Fibroblast of skin of right biceps (primary cell): ENCODE measurements around the gene ASAP3.
A peak's percentile ranks its signal among the peaks of the same experiment; 100 is the strongest.

Experiments used
- DNase-seq: peaks from one replicate; pipeline ENCODE4 v3.0.0-alpha.2; 2013

The ASAP3 gene

DNA sequence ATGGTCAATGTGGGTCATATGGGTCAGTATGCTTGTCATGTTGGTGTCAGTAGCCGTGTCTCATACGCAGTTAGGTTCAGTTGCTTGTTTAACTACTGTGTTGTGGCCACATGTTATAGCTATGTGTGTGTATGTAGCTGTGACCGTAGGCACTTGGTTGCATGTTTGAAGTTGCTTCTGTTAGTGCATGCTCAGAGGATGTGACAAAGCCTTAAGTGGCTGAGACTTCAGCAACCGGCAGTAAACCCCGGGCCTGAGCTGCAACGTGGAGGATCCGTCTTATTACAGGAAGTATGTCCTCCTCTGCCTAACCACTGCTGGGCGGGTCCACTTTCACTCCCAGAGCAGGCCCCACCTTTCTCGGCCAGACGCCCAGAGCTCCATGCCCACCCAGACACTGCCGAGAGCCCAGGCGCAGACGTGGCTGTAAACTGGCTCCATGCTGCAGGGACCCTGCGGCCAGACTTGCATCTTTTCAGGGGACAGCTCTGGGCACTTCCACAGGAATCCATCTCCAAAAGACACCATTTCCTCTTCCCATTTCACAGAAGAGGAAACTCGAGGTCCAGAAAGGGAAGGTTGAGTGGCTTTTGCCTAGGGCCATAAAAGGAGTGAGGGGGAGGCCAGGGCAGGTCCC, 61.6 kb downstream of the ASAP3 start:
- peak; percentile 87 for DNase-seq

- DNase-seq: peak; percentile 55
These were observed 62.2 kb downstream of the ASAP3 start for GRCh38 chr1:23421753-23422240.

GRCh38 chr1:23421343-23421742, 62.6 kb downstream of the ASAP3 start:
- no peak for DNase-seq

DNA sequence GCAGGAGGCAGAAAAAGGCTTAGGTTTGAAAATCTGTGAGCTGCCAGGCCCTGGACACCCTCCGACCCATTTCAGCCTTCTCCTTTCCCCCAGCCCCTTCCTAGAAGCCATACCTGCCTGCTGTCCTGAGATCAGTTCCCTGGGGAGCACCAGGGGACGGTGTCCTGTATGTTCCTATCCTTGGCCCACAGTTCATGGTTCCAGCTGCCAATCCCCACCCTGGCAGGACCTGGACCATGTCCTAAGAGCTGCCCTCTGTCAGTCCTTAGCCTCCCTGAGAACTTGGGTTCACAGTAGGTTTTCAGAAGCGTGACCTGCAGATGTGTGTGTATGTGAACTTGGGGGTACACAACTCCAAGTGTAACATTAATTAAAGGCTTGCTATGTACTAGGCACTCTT, 63.2 kb downstream of the ASAP3 start:
- DNase-seq: no peak

DNA sequence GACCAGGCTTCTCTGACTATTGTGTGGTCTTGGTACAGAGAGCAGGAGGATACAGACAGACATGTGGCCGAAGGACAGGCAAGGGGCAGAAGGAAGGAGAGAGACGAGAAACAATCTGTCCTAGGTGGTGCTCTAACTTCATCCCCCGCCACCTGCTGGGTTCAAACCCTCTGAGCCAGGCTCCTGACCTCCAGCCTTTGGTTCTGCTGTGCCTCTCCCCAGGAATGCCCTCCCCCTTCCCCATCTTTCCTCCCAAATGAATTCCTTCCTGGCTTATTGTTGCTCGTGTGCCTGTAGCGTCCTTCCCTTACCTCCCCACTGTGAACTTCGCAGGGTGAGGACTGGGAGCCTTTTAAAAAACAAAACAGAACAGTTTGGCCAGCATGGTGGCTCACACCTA, 64.8 kb downstream of the ASAP3 start:
- DNase-seq: no peak

GRCh38 chr1:23417570-23417969, 66.4 kb downstream of the ASAP3 start:
- DNase-seq: peak; percentile 51

DNA sequence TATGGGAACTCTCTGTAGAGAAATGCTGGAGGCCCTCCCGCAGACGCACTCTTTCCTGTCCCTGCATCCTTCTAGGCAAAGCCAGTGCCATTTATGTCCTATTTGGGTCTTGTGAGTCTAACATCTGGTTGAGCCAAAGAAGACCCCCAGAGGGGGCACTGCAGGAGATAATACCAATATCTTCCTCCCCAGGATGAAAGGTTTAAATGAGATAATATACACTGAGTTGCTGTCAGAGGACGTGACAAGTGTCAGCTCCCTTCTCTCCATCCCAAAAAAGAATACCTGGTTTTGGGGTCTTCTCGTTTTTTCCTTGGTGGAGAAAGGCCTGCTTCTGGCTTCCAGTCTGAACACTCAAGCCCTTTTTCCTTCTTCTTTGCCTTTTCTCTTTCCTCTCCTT, 67.0 kb downstream of the ASAP3 start:
- DNase-seq: no peak

GRCh38 chr1:23408797-23409290, 75.1 kb downstream of the ASAP3 start:
- DNase-seq: no peak

DNA sequence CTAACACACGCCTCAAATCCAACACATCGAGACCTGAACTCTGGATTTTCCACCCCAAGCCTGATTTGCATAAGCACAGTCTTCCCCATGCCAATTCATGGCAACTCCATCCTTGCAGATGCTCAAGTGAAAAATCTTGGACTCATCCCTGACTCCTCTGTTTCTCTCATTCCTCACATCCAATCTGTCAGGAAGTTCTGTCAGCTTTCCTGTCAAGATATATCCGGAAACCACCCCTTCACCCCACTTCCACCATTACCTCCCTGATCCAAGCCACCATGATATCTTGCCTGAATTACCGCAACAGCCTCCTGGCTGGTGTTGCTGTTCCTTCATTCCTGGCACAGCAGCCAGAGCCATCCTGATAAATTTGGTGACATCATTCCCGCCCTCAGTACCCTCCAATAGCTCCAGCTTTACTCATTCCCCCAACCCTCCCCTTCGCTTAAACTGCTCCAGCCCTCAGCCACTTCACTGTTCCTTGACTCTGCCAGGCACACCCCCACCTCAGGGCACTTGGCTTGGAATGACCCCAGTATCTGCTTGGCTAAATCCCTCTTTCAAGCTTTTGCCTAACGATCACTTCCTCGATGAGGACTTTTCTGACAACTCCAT, 76.9 kb downstream of the ASAP3 start:
- DNase-seq: no peak

- DNase-seq: no peak
These were observed 78.0 kb downstream of the ASAP3 start for GRCh38 chr1:23405946-23406345.

DNA sequence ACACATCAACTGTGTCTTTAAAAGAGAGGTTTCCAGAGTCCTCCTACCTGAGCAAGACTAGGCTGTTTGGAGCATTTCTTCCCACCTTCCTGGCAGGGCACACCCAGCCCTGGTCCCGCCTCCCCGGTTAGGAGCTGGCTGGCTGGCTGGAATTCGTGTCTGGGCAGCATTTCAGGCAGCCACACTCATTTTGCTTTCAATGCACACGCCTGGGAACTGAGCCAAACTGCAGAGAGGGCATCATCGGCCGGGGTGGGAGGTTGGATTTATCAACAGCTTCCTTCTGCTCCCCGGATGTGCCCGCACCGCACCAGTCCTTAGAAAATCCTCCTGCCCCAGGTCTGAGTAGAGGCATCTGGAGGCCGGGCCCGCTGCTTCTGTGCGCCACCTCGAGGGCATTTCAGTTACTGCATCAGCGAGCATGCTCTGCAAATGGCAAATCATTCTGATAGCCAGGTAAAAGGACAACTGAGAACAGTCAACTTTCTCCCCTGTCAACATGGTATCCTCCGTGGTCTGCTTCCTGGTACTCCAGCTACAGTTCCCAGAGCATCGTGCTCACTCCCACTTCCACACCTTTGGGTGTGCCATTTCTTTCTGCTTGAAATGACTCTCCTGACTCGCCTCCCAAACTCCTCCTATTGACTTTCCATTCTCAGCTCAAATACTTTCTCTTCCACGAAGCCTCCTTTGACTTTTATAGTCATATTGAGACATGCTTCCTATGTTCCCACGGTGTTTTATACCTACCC, 80.1 kb downstream of the ASAP3 start:
- DNase-seq: peak; percentile 93

DNA sequence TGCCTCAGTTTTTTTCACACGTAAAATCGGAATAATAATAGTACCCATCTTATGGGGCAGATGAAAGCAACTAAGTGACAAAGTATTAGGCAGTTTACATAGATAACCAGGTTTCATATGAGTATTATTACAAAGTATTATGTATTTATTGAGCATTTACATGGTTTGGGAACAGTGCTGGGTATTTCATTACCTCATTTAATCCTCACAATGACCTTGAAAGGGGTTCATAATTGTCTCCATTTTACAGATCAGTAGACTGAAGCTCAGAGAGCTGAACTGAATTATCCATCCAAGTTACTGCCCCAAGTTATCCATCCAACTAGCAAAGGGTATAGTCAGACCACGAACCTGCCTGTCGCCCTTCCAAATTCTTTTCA, 80.6 kb downstream of the ASAP3 start:
- no peak for DNase-seq

DNA sequence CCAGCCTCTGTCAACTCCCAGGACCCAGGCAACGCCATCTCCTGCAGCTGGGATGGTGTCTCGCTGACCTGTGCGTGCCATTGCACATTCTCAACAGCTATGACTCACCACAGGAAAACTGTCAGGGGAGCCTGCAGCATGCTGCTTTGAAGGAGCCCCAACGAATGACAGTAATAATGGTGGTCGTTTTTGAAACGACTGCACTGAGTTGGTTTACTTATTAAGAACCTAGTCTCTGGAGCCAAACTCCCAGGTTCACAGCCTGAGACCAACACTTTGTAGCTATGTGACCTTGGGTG, 81.0 kb downstream of the ASAP3 start:
- DNase-seq: peak; percentile 81

- DNase-seq: no peak
These were observed 81.5 kb downstream of the ASAP3 start for GRCh38 chr1:23402286-23403037.

DNA sequence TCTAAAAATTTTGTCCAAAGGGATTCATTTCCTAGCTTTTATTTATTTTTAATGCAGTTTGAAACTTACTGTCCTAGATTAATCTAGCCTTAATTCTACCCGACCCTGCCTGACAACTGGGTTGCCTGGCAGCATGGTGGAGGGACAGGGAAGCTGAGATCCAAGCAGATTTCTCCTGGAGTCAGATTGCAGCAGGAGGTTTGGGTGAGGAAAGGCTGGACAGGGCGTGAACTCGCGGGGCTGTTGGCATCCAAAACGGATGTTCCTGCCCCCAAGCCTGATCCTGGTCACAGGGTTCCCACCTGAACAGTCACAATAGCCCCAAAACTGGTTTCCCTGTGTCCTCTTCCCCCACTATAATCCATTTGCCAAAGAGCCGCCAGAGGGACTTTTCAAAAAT, 82.7 kb downstream of the ASAP3 start:
- no peak for DNase-seq

- DNase-seq: peak; percentile 52
These were observed 83.5 kb downstream of the ASAP3 start for GRCh38 chr1:23400324-23401114.

DNA sequence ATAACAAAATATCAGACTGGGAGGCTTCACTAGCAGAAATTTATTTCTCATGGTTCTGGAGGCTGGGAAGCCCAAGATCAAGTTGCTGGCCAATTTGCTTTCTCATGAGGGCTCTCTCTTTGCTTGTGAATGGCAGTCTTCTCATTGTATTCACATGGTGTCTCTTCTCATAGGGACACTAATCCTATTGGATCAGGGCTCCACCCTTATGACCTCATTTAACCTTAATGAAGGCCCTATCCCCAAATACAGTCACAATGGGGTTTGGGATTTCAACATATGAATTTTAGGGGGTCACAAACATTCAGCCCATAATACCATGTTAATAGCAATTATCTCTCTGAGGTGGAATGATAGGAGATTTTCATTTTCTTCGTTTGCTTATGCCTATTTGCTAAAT, 84.8 kb downstream of the ASAP3 start:
- DNase-seq: no peak

DNA sequence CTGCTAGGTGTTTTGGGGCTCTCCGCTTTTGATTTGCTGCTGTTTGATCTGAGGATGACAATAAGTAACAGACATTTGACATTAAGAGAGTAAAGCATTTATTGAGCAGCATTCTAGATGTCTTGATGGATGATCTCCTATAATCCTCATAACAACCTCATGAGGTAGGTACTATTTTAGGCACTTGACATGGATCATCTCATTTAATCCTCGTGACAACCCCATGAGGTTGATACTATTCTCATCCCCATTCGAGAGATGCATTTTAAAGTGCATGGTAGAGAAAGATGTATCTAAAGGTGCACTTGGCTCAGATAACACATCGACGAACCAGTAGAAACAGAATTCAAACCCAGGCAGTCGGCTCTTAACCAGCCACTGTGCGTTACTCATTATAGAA, 86.1 kb downstream of the ASAP3 start:
- no peak for DNase-seq

DNA sequence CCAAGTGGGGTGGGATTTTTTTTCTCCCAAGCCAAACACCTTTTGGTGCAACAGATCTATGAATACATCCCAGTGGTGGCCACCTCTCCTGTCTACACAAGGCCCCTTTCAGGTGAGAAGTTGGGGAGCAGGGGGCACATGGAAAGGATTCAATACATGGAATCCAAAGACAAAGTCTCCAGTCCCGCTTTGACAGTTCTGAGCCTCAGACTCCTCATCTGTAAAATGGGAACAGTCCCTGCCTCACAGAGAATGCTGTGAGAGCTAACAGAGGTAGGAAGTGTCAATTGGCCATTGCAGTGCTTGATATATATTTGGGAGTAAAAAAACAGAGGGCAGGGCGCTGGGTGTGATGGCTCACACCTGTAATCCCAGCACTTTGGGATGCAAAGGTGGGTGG, 87.6 kb downstream of the ASAP3 start:
- DNase-seq: no peak

- DNase-seq: no peak
These were observed 88.1 kb downstream of the ASAP3 start for GRCh38 chr1:23395849-23396248.

DNA sequence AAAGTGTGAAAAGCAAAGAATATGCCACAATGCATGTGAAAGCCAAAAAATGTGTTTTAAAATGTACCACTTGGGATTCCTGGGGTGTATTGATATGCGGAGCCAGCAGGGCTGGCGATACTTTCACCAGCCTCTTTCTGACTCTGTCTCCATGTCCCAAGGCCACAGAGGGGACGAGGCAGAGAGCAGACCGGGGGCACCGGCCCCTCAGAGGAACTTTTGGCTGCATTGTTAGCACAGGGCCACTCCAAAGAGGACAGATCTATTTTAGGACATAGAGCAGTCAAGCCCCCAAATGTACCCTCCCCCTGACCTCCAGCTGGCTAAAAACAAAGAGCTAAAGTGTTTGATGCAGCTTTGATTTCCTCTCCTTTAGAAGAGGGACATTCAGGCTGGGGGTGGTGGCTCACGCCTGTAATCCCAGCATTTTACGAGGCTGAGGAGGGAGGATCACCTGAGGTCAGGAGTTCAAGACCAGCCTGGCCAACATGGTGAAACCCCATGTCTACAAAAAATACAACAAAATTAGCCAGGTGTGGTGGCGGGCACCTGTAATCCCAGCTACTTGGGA, 88.7 kb downstream of the ASAP3 start:
- DNase-seq: no peak

DNA sequence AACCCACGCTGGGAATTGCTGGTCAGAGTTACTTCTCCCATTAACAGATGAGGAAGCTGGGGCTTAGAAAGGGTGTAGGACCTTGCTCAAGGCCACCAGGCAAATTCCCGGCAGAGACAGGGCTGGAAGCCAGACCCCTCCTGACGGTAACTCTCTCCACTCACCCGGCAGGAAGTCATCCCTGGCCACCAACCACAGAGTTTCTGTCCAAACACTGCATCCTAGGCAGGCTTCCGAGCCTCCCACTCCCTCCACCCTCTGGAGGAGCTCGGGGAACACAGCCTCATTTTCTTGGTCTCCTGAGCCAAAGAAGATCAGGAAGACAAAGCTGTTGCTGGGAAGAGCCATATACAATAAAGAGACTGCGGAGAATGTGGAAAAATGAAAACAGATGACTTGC, 89.3 kb downstream of the ASAP3 start:
- peak; percentile 89 for DNase-seq
